Fibroblast of mammary gland (primary cell): ENCODE measurements around the gene DENND11.

Experiments used
- DNase-seq: peaks from one replicate; pipeline ENCODE4 v3.0.0-alpha.2; 2010; ENCODE audit warnings: low read depth
- H3K4me3 ChIP-seq: 2 replicates; pipeline ENCODE4 v1.5.1; 2011; ENCODE audit warnings: low read depth, mild to moderate bottlenecking, low read length, moderate library complexity; ENCODE audit not compliant: control insufficient read depth
- CTCF ChIP-seq: conservative IDR thresholded peaks from 2 replicates; pipeline ENCODE4 v1.5.1; 2011; ENCODE audit warnings: low read depth, low read length, inconsistent platforms; ENCODE audit not compliant: control insufficient read depth, insufficient read depth

Gene DENND11

GRCh38 chr7:141688043-141688442 is 13.9 kb downstream of the DENND11 start:
- H3K4me3 ChIP-seq, result no peak overlapping the region
- TF ChIP-seq CTCF, result no peak
- DNase-seq, result no peak

GRCh38 chr7:141686670-141687069 is 15.3 kb downstream of the DENND11 start:
- DNase-seq, result peak; percentile 43
- H3K4me3 ChIP-seq, result no peak overlapping the region
- TF ChIP-seq CTCF, result no peak

GRCh38 chr7:141686074-141686473 is 15.9 kb downstream of the DENND11 start:
- no peak for DNase-seq
- no peak overlapping the region for H3K4me3 ChIP-seq

GRCh38 chr7:141685285-141686023 is 16.5 kb downstream of the DENND11 start:
- H3K4me3 ChIP-seq, result no peak overlapping the region
- TF ChIP-seq CTCF, result no peak

More at GRCh38 chr7:141686074-141686473, 15.9 kb downstream of the DENND11 start:
- no peak for TF ChIP-seq CTCF

GRCh38 chr7:141679014-141679413 is 23.0 kb downstream of the DENND11 start:
- no peak for TF ChIP-seq CTCF
- no peak for DNase-seq

More at GRCh38 chr7:141685285-141686023, 16.5 kb downstream of the DENND11 start:
- DNase-seq, result no peak

DNA sequence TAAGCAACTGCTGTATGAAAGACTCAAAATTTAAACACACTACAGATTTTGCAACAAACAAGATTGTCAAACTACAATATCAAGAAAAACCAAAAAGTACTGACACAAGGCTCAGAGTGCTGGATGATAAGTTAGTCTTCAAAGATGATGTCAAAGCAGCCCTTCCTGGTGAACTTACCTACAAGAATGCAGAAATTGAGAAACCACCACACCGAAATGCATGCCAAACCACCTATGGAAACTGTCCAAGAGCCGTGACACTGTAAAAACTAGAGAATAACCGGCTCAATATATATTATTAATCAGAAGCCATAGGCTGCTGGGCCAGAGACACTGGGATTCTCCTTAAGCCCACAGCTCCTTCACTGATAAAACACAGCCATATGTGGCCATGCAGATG is 25.3 kb downstream of the DENND11 start:
- no peak for TF ChIP-seq CTCF
- H3K4me3 ChIP-seq, result no peak overlapping the region
- peak; percentile 55 for DNase-seq

More at GRCh38 chr7:141679014-141679413, 23.0 kb downstream of the DENND11 start:
- H3K4me3 ChIP-seq, result no peak overlapping the region
